Activated naive CD8-positive, alpha-beta T cell treated with anti-CD3 and anti-CD28 coated beads for 36 hours (primary cell): ENCODE measurements around the gene MRNIP. TPM values are rescaled to one million over a fixed set of nuclear protein-coding genes. Genes with fewer than 3 reads are reported as not detected.
A peak's percentile ranks its signal among the peaks of the same experiment; 100 is the strongest.

Experiments
- DNase-seq: peaks from one replicate; pipeline ENCODE4 v3.0.0; 2021
- H3K27ac Mint-ChIP-seq: one replicate; pipeline ENCODE4 v1.8.0; 2022; ENCODE audit warnings: mild to moderate bottlenecking, moderate library complexity, mixed read lengths
- H3K27me3 Mint-ChIP-seq: one replicate; pipeline ENCODE4 v1.8.0; 2022; ENCODE audit warnings: mild to moderate bottlenecking, mixed read lengths
- H3K36me3 Mint-ChIP-seq: one replicate; pipeline ENCODE4 v1.8.0; 2021; ENCODE audit warnings: mild to moderate bottlenecking, mixed read lengths
- H3K4me1 Mint-ChIP-seq: one replicate; pipeline ENCODE4 v1.8.0; 2021; ENCODE audit warnings: mixed read lengths
- H3K4me3 Mint-ChIP-seq: one replicate; pipeline ENCODE4 v1.8.0; 2022; ENCODE audit warnings: mild to moderate bottlenecking, moderate library complexity, mixed read lengths
- H3K9me3 Mint-ChIP-seq: one replicate; pipeline ENCODE4 v1.8.0; 2022; ENCODE audit warnings: mixed read lengths
- total RNA-seq, 2 experiments: library from RNA; stranded (reverse); gene quantifications; one replicate each; pipeline ENCODE4 v1.2.3, GENCODE V29; 2021

Gene MRNIP
- total RNA-seq, 2 experiments from 2014 or later = 12.3 to 13.9 TPM

DNA sequence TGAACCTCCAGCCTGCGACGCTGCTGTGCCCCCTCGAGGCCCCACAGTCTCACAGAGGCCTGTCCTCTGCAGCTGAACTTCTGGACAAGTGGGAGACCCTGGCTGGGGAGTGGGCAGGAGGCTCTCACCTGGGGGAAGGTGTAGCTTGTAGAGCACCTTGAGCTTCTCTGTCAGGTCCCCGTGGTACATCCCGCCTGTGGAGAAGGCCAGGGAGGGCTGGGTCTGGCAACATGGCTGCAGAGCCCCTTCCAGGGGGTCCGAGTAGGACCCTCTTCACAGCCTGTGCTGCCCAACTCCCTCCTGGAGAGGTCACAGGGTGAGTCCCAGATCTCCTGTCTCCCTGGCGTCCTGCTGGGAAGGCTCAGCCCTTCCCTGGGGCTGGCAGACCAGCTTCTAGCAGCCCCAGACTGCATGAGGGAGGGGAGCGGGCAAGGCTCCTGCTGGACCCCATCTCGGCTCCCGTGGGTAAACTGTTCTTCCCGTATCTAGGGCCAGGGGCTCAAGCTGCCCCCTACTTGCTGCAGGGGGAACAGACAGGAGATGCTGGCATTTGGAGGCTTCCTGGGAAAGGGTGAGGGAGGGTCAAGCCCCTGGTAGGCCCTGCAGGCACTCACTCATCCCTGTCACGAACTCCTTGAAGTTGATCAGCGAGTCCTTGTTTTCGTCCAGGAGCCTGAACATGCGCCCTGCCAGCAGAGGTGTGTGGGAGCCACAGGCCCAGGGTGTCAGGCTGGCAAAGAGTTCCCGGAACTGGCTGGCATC lies 11.2 kb upstream of the MRNIP start:
- H3K36me3 Mint-ChIP-seq = peaks cover 14% of the 10 kb centered on the region

DNA sequence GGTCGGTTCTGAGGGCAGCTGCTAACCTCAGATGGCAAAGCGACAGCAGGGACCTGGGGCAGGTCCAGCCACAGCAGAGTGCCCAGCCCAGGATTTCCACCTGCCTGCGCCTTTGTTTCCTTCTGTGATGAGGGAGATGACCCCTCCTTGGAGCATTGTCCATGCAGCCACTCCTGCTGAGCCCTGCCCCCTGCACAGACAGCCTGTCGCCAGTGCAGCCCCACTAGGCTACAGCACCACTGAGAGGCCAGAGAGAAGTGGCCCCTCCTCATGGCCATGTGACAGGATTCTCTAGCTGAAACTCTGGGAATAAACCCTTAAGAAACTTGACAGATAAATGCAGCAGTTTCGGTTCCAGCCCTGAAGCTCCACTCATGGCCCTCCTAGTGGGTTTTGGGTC lies 10.5 kb upstream of the MRNIP start:
- H3K27ac Mint-ChIP-seq = no peak overlapping the region
- no peaks in the 10 kb centered on the region for H3K9me3 Mint-ChIP-seq
- H3K36me3 Mint-ChIP-seq = peaks cover 14% of the 10 kb centered on the region
- no peak overlapping the region for H3K4me3 Mint-ChIP-seq
- DNase-seq = no peak
- peaks cover 2% of the 10 kb centered on the region for H3K4me1 Mint-ChIP-seq
- H3K27me3 Mint-ChIP-seq = no peaks in the 10 kb centered on the region

More for the DNA sequence above, 11.2 kb upstream of the MRNIP start:
- no peaks in the 10 kb centered on the region for H3K27me3 Mint-ChIP-seq
- H3K27ac Mint-ChIP-seq = no peak overlapping the region
- no peaks in the 10 kb centered on the region for H3K9me3 Mint-ChIP-seq
- no peak for DNase-seq
- H3K4me3 Mint-ChIP-seq = no peak overlapping the region
- H3K4me1 Mint-ChIP-seq = peaks cover 2% of the 10 kb centered on the region

DNA sequence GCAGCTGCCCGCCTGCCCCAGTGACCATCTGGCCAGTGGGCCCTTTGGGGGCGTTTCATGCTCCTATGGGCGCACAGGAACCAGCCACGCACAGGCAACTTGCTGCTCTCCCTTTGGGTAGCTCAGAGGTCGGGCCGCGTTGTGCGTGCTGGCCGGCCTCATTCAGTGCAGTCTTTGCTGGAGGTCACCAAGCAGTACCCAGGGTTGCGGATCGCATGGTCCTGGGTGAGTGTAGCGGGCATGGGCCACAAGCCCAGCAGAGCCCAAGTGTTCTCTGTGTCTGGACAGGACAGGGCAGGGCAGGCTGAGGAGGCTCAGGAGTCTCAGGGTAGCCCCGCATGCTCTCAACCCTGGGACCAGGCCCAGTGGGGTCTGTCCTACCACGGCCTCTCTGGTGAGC lies 9.9 kb upstream of the MRNIP start:
- Mint-ChIP-seq H3K36me3 (peaks cover 17% of the 10 kb centered on the region), H3K4me1 (peaks cover 2% of the 10 kb centered on the region), H3K9me3 (no peaks in the 10 kb centered on the region), H3K27me3 (no peaks in the 10 kb centered on the region), H3K27ac (no peak overlapping the region), H3K4me3 (no peak overlapping the region)
- DNase-seq = no peak

- no peak for DNase-seq
- peaks cover 2% of the 10 kb centered on the region for H3K4me1 Mint-ChIP-seq
- peaks cover 23% of the 10 kb centered on the region for H3K36me3 Mint-ChIP-seq
- no peak overlapping the region for H3K4me3 Mint-ChIP-seq
- H3K27me3 Mint-ChIP-seq = no peaks in the 10 kb centered on the region
- H3K9me3 Mint-ChIP-seq = no peaks in the 10 kb centered on the region
- peak overlapping the region; percentile 47 for H3K27ac Mint-ChIP-seq
These were observed 8.9 kb upstream of the MRNIP start for GRCh38 chr5:179867476-179867875.

DNA sequence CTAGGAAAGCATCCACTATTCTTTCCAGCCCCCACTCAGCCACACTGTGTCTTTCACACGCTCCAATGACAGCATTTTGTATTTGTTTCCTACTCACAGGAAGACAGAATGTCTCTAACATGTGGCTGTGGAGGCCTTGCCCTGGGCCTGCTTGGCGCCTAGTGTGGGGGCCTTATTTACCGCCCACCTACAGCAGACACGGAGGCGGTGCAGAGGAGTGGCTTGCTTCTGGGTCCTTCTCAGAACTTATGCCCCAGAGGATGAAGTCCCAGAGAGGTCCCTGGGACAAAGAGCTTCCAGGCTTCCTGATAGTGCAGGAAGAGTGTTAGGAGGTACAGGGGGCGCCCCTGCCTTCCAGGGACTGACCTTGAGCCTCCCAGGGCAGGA lies 8.5 kb upstream of the MRNIP start:
- Mint-ChIP-seq H3K4me3 (no peak overlapping the region), H3K27me3 (no peaks in the 10 kb centered on the region), H3K36me3 (peaks cover 25% of the 10 kb centered on the region), H3K9me3 (no peaks in the 10 kb centered on the region), H3K27ac (peak overlapping the region; percentile 47), H3K4me1 (peaks cover 2% of the 10 kb centered on the region)
- DNase-seq = no peak

DNA sequence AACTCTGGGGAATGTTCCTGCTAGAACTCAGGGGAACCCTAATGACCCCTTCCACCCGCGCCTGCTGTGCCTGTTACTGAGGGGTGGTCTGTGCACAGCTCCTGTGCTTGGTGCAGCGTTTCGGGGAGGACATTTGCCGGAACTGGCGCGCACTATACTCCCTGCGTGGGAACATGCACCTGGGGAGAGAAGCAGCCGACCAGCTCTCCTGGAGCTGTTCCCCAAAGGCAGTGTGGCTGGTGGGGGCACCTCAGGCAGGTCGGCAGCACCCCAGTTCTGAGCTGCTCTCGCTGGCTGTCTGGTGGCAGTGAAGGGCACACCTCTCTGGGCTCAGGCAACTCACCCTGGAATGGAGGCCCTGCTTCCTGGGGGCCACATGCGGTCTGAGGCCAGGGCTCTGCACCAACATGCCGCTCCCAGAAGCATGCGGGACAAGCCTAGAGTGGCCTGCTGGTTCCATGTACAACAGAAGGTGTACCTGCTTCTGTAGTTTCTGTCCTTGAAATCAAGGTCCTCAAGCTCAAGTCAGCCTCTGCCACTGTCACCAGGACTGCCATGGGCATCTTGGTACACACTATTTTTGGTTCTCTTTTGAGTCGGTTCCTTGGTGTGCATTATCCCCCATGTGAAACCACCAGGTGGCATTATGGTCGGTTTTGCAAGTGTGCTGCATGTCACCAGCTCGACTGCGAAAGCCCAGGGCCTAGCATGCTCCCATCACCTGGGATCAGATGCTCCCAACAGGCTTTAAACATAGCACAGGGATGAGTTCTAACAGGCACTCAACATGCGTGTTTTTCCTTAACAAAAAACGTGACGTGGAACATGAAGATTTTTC lies 7.8 kb upstream of the MRNIP start:
- H3K4me3 Mint-ChIP-seq = no peak overlapping the region
- H3K9me3 Mint-ChIP-seq = no peaks in the 10 kb centered on the region
- no peaks in the 10 kb centered on the region for H3K27me3 Mint-ChIP-seq
- DNase-seq = peak; percentile 28
- peaks cover 25% of the 10 kb centered on the region for H3K36me3 Mint-ChIP-seq
- no peak overlapping the region for H3K27ac Mint-ChIP-seq
- H3K4me1 Mint-ChIP-seq = peaks cover 2% of the 10 kb centered on the region

- no peak overlapping the region for H3K4me3 Mint-ChIP-seq
- H3K4me1 Mint-ChIP-seq = peaks cover 2% of the 10 kb centered on the region
- H3K27me3 Mint-ChIP-seq = no peaks in the 10 kb centered on the region
- no peak for DNase-seq
- no peaks in the 10 kb centered on the region for H3K9me3 Mint-ChIP-seq
- H3K36me3 Mint-ChIP-seq = peaks cover 19% of the 10 kb centered on the region
- H3K27ac Mint-ChIP-seq = no peak overlapping the region
These were observed 7.0 kb upstream of the MRNIP start for GRCh38 chr5:179865491-179866240.

DNA sequence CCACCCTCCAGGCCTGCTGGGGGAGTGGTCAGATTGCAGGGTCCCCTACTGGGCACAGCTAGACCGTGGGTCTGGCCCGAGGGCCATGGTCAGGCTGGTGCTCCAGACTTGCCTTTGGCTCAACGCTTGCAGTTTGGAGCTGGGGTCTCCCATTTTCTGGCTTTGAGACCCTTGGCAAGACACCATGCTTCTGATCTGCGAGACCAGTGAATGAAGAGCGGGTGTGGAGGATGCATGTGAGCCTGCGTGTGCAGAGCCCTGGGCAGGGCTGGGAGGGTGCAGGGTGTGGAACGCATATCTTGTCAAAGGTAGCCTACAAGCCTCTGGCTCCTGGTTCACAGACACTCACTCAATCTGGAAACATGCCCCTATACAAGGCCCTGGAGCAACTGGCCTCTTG lies 6.1 kb upstream of the MRNIP start:
- DNase-seq = no peak
- H3K27me3 Mint-ChIP-seq = no peaks in the 10 kb centered on the region
- H3K27ac Mint-ChIP-seq = no peak overlapping the region
- no peaks in the 10 kb centered on the region for H3K9me3 Mint-ChIP-seq
- H3K4me1 Mint-ChIP-seq = peaks cover 6% of the 10 kb centered on the region
- H3K4me3 Mint-ChIP-seq = no peak overlapping the region
- peaks cover 21% of the 10 kb centered on the region for H3K36me3 Mint-ChIP-seq

- Mint-ChIP-seq H3K27me3 (no peaks in the 10 kb centered on the region), H3K27ac (no peak overlapping the region)
- DNase-seq = no peak
These were observed 5.0 kb upstream of the MRNIP start for GRCh38 chr5:179863449-179864085.

DNA sequence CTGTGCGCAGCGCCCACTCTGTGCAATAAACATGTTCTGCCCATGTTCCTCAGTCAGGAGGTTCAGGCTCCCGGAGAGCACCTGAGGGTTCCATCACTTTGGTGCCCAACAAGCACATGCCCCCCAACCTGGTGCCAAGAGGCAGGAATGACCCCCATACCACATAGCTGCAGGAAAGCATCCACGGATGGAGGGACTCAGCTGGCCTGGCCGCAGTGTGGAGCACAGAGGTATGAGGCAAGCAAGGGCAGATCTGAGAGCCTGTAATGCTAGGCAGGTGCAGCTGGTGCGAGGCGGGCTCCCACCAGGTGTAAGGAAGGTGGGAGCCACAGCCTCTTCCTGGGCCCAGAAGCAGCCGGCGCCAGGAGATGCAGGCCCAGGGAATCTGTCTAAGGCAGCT lies 4.3 kb upstream of the MRNIP start:
- Mint-ChIP-seq H3K36me3 (peaks cover 17% of the 10 kb centered on the region), H3K9me3 (no peaks in the 10 kb centered on the region), H3K4me1 (peaks cover 8% of the 10 kb centered on the region), H3K27me3 (no peaks in the 10 kb centered on the region), H3K27ac (no peak overlapping the region), H3K4me3 (no peak overlapping the region)
- no peak for DNase-seq

More at GRCh38 chr5:179863449-179864085, 5.0 kb upstream of the MRNIP start:
- Mint-ChIP-seq H3K4me1 (peaks cover 6% of the 10 kb centered on the region), H3K36me3 (peaks cover 21% of the 10 kb centered on the region), H3K4me3 (no peak overlapping the region), H3K9me3 (no peaks in the 10 kb centered on the region)

DNA sequence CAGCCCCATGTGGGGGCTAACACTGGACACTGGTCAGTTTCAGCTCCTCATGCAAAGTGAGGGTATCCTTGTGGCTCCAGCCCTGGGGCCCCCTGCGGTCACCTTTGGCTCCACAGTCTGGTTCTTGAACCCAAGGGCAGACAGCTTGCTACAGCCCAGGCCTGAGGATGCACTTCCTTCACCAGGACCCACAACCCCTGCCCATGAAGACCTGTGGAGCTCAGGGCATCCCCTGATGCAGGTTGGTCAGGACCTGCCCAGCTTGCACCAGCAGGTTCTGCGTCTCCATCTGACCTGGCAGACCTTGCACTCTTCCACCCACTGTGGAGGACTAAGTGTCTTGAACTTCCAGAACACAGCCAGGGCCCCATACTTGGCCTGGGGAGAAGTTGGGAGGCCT lies 3.7 kb upstream of the MRNIP start:
- Mint-ChIP-seq H3K27me3 (no peaks in the 10 kb centered on the region), H3K36me3 (peaks cover 17% of the 10 kb centered on the region), H3K4me1 (peaks cover 14% of the 10 kb centered on the region), H3K27ac (no peak overlapping the region), H3K4me3 (no peak overlapping the region), H3K9me3 (no peaks in the 10 kb centered on the region)
- no peak for DNase-seq

GRCh38 chr5:179860301-179860700 lies 1.7 kb upstream of the MRNIP start:
- H3K9me3 Mint-ChIP-seq = no peaks in the 10 kb centered on the region
- H3K27ac Mint-ChIP-seq = no peak overlapping the region
- no peak overlapping the region for H3K4me3 Mint-ChIP-seq
- H3K27me3 Mint-ChIP-seq = no peaks in the 10 kb centered on the region
- no peak for DNase-seq
- H3K4me1 Mint-ChIP-seq = peaks cover 12% of the 10 kb centered on the region
- peaks cover 17% of the 10 kb centered on the region for H3K36me3 Mint-ChIP-seq

DNA sequence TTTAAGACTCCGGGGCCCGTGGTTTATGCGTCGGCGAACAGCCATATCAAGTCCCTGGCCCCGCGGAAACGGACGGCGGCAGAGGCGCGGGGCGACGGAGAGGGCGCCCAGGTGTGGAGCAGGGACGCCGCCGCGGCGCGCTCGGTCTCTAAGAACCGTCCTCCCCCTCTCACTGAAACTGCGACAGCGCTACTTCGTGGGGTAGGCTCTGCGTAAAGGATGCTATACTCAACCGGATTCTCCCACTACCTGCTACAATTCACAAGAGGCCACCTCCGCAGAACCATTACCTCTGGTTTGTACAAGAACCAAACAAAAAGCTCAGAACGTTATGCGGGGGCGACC lies 404 bp downstream of the MRNIP start:
- peaks cover 15% of the 10 kb centered on the region for H3K4me1 Mint-ChIP-seq
- H3K36me3 Mint-ChIP-seq = peaks cover 10% of the 10 kb centered on the region

DNA sequence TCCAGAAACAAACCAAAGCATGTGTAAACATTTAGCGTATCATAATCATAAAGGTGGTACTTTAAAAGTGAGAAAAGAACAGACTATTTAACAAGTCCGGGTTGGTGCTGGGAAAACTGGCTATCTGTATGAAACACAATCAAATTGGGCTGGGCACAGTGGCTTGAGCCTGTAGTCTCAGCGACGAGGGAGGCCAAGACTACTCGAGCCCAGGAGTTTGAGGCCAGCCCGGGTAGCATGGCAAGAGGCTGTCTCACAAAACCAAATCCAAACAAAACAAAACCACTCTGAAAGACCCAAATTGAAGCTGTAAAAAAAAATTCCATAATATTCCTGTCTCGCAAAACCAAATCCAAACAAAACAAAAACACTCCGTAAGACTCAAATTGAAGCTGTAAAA lies 4.3 kb downstream of the MRNIP start:
- Mint-ChIP-seq H3K27me3 (no peaks in the 10 kb centered on the region), H3K4me1 (peaks cover 10% of the 10 kb centered on the region), H3K4me3 (no peak overlapping the region), H3K36me3 (peaks cover 9% of the 10 kb centered on the region), H3K9me3 (no peaks in the 10 kb centered on the region), H3K27ac (no peak overlapping the region)
- DNase-seq = no peak

More for the DNA sequence above, 404 bp downstream of the MRNIP start:
- H3K27me3 Mint-ChIP-seq = no peaks in the 10 kb centered on the region
- H3K9me3 Mint-ChIP-seq = no peaks in the 10 kb centered on the region
- H3K27ac Mint-ChIP-seq = peak overlapping the region; percentile 76
- H3K4me3 Mint-ChIP-seq = peak overlapping the region; percentile 89
- DNase-seq = peak; percentile 67
